ENCODE measurements around the gene DHX36.

- TF ChIP-seq CTCF (IDR thresholded peaks at IDR 0.05) = peak; percentile 49 to 94 (median 86)
- TF ChIP-seq POLR2A (IDR thresholded peaks at IDR 0.05) = no peak
Observed at GRCh38 chr3:154252759-154253638, 71.3 kb downstream of the DHX36 start.

All from esophagus squamous epithelium (tissue), 4 donors.